Caki2 (cell line): ENCODE results near the gene TRPV6. TPM values are rescaled to one million over a fixed set of nuclear protein-coding genes. Genes with fewer than 3 reads are reported as not detected.

Experiments used
- DNase-seq: peaks from one replicate; pipeline ENCODE4 v3.0.0-alpha.2; 2015; ENCODE audit warnings: low read depth
- in situ Hi-C: cut with HindIII; loops from 2 replicates; pipeline ENCODE4 v1.10.0; 2016; ENCODE audit warnings: low sequenced_read_pairs, low pct_unique_long_range_greater_than_20kb, mixed read lengths
- total RNA-seq: library from RNA; depleted of rRNA; stranded (reverse); fragments of >200 nt; shearing (Covaris generic); gene quantifications from 2 replicates; pipeline ENCODE4 v1.2.3, GENCODE V29; 2014; ENCODE audit warnings: low replicate concordance

The TRPV6 gene
- total RNA-seq, 1 experiment from 2014 or later, result not detected

DNA sequence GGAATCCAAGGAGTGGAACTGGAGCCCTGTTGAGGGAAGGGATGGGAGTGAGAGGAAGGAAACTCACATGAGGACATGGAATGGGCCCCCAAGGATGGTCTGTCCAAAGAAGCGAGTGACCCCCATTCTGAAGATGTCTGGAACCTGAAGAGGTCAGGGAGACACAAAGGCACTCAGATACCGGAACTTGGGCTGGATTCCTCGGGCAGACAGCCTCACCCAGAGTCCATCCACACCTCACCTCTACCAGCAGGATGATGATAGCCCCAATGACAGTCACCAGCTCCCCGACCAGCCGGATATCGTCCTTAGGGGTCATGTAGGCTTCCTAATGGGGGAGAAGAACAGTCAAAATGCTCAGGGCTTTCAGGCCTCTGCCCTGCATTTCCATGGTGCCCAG is 10.7 kb downstream of the TRPV6 start:
- in situ Hi-C loops, result no loop called here

DNA sequence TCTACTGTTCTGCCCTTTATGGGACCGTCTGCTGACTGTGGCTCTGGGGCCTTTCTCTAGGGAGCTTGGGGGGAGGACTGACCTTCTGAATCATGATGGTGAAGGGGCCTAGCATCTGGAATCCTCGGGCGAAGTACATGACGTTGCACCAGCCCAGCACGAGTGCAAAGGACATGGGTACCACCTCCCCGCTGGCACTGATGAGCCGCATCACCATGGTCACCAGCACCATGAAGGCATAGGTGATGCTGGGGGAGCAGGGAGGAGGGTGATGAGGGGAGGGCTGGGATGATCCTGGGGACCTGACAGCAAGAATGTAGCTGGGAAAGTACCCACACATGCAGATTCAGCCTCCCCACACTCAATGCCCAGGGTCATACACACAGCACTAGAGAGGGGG is 11.1 kb downstream of the TRPV6 start:
- in situ Hi-C loops, result no loop called here

More for the DNA sequence above, 10.7 kb downstream of the TRPV6 start:
- DNase-seq, result no peak

GRCh38 chr7:142873871-142874270 is 11.7 kb downstream of the TRPV6 start:
- DNase-seq, result no peak
- in situ Hi-C loops, result no loop called here

More for the DNA sequence above, 11.1 kb downstream of the TRPV6 start:
- no peak for DNase-seq

DNA sequence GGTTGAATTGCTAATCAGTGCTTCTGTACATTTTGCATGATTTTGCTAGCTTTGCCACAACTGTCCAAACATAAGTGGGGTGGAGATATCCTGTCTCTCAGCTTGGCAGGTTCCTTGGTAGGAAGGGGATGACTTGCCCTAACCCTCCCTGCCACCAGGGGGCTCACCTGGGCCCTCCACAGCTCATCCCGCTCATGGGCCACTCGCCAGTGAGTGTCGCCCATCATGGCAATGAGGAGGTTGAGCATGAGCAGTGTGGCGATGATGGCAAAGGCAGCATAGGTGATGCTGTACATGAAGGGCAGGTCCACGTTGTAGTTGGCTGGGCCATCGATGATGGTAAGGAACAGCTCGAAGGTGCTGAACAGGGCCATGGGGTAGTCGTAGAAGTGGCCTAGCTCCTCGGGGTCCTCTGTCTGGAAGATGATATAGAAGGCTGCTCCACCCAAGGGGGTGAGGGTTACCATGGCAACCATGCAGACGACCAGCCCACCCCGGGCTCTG is 12.2 kb downstream of the TRPV6 start:
- in situ Hi-C loops, result no loop called here
- no peak for DNase-seq

DNA sequence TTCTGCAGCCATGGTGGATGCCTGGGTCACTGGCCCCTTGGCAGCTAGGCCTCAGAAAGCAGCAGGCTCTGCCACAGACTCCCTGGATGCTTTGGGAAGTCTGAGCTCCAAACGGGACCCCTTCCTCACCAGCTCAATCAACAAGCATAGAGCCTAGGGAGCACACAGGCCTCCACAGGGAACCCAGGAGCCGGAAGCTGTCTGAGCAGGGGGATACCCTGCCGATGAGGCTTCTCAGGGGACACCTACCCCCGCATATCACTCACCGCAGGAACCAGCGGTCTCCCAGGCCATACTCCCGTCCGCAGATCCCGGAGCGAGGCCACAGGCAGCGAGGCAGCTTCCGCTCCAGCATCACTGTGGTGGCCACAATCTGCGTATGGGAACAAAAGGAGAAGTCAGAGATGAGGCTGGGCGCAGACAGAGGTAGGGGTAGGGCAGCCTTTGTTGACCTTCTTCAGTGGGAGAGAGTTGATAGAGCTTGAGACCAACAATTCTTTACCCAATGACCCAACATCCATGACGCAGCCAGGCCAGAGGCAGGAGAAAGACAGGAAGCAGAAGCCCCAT is 13.4 kb downstream of the TRPV6 start:
- in situ Hi-C loops, result no loop called here

DNA sequence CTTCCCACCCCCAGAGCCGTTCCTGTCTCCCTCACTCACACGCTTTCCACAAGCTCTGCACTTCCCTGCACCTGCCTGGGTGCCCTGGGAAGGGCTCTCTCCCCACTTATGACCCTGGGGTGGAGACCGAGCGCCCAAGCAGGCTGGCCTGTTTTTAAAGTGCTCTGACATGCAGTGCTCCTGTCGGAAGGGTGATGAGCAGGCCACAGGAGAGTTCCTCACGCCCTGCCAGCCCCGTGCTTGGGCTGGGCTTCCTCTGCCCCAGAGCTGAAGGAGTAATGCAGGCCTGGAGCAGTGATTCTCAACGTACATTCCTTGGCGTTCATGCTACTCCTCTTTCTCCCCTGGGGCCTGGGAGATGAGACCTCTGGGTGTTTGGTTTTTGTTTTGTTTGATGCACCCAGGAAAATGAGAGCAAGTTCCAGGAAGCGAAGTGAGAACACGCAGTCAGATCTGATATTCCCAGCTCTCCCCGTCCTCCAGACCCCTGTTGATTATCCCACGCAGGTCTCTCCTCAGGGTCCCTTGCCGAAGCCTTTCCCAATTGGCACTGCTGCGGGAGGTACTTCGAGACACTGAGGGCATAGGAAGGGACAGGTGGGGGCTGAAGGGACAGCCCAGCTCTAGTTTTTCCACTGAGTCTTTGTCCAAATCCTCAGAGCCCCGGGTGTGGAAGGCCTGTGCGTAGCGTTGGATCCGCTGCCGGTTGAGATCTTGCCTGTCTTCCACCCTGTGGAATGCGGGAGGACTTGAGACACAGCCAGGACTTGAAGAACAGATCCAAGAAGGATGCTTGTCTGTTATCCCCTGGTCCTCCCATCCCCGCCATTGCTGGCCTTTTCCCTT is 14.1 kb downstream of the TRPV6 start:
- in situ Hi-C loops, result no loop called here
- no peak for DNase-seq

More for the DNA sequence above, 13.4 kb downstream of the TRPV6 start:
- DNase-seq, result no peak

- no peak for DNase-seq
- in situ Hi-C loops, result no loop called here
These were observed 14.8 kb downstream of the TRPV6 start for GRCh38 chr7:142870566-142871259.

GRCh38 chr7:142870147-142870559 is 15.4 kb downstream of the TRPV6 start:
- DNase-seq, result no peak
- in situ Hi-C loops, result no loop called here

DNA sequence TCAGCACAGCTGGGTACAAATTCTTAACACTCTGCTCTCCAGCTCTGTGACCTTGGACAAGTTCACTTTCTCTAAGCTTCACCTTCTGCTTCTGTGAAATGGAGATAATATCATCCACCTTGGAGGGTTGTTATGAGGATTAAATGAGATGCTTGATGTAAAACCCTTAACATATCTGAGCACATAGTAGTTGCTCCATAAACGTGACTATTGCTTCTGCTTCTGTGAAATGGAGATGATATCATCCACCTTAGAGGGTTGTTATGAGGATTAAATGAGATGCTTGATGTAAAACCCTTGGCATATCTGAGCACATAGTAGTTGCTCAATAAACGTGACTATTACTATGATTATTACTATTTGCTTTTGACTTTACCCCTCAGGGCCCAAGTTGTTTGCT is 16.1 kb downstream of the TRPV6 start:
- in situ Hi-C loops, result no loop called here
- no peak for DNase-seq

DNA sequence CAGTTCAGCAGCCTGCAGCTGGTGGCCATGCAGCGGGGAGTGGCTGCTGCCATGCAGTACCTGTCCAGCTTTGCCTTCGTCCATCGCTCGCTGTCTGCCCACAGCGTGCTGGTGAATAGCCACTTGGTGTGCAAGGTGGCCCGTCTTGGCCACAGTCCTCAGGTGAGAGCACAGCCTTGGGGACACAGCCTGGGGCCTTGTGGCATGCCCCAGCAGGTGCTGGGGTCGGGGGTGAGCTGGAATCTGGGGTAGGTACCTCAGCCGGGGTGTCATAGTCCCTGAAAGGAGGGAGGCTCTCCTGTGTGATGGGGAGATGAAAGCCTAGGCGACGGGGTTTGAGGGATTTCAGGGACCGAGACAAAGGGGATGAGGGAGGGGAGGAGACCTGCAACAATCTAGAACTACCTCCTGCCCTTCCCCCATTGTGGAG is 16.5 kb downstream of the TRPV6 start:
- in situ Hi-C loops, result no loop called here
- DNase-seq, result no peak

- no peak for DNase-seq
- in situ Hi-C loops, result no loop called here
These were observed 17.2 kb downstream of the TRPV6 start for GRCh38 chr7:142868188-142868985.

- DNase-seq, result no peak
- in situ Hi-C loops, result no loop called here
These were observed 18.0 kb downstream of the TRPV6 start for GRCh38 chr7:142867398-142868187.

DNA sequence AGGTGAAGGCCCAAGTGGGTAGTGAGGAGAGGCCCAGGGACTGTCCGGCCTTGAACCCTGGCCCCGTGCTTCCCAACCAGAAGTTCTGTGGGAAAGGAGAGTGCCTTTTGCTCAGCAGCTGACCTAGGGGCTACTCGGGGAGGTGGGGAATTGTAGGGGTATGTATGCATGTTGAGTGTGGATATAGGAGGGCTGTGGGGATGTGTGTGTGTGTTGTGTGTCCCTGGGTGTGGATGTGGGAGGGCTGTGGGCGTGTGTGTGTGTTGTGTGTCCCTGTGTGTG is 18.5 kb downstream of the TRPV6 start:
- DNase-seq, result no peak
- in situ Hi-C loops, result no loop called here

GRCh38 chr7:142866361-142867096 is 19.0 kb downstream of the TRPV6 start:
- peak; percentile 32 for DNase-seq
- in situ Hi-C loops, result no loop called here

- DNase-seq, result no peak
- in situ Hi-C loops, result no loop called here
These were observed 19.8 kb downstream of the TRPV6 start for GRCh38 chr7:142865766-142866165.

- in situ Hi-C loops, result no loop called here
These were observed 20.4 kb downstream of the TRPV6 start for GRCh38 chr7:142864980-142865747.

More at GRCh38 chr7:142864980-142865747, 20.4 kb downstream of the TRPV6 start:
- DNase-seq, result no peak
